Liver (tissue), 9 donors: ENCODE results near the gene SH2D3C. TPM values are rescaled to one million over a fixed set of nuclear protein-coding genes. Genes with fewer than 3 reads are reported as not detected.

Experiments
- DNase-seq: peaks from one replicate; pipeline ENCODE4 v3.0.0-alpha.2; 2017; ENCODE audit warnings: low spot score
- H3K27ac ChIP-seq, 2 donors: one replicate each; pipeline ENCODE4 v1.7.0; 2013; ENCODE audit warnings: inconsistent platforms in 2 of 2, low read length in 2 of 2, control low read depth in 1 of 2, low read depth in 1 of 2, mild to moderate bottlenecking in 1 of 2
- H3K27me3 ChIP-seq, 4 donors: one replicate each; pipeline versions ENCODE4 v1.6.1 to v1.7.0; 2013; ENCODE audit warnings: low read length in 3 of 4, inconsistent platforms in 1 of 4, mild to moderate bottlenecking in 1 of 4, moderate library complexity in 1 of 4; ENCODE audit not compliant: control insufficient read depth in 4 of 4, insufficient read depth in 4 of 4
- H3K36me3 ChIP-seq, 4 donors: one replicate each; pipeline versions ENCODE4 v1.6.1 to v1.7.0; 2013; ENCODE audit warnings: low read length in 3 of 4, mild to moderate bottlenecking in 3 of 4, low read depth in 1 of 4, moderate library complexity in 1 of 4; ENCODE audit not compliant: control insufficient read depth in 4 of 4, insufficient read depth in 3 of 4
- H3K4me1 ChIP-seq, 4 donors: one replicate each; pipeline versions ENCODE4 v1.6.1 to v1.7.0; 2013; ENCODE audit warnings: low read length in 3 of 4, mild to moderate bottlenecking in 3 of 4, moderate library complexity in 1 of 4; ENCODE audit not compliant: control insufficient read depth in 4 of 4, insufficient read depth in 4 of 4
- H3K4me3 ChIP-seq, 3 donors: one replicate each; pipeline versions ENCODE4 v1.6.1 to v1.7.0; 2013; ENCODE audit warnings: low read length in 3 of 3, control low read depth in 1 of 3, low read depth in 1 of 3, mild to moderate bottlenecking in 1 of 3
- H3K9ac ChIP-seq, 2 donors: one replicate each; pipeline ENCODE4 v1.7.0; 2013; ENCODE audit warnings: low read length in 2 of 2, mild to moderate bottlenecking in 2 of 2, moderate library complexity in 2 of 2, control low read depth in 1 of 2, low read depth in 1 of 2
- H3K9me3 ChIP-seq, 4 donors: one replicate each; pipeline versions ENCODE4 v1.6.1 to v1.7.0; 2013; ENCODE audit warnings: low read length in 3 of 4; ENCODE audit not compliant: control insufficient read depth in 4 of 4
- ATF3 ChIP-seq: IDR thresholded peaks from 2 replicates; pipeline ENCODE4 v1.6.1; 2016; ENCODE audit warnings: antibody characterized with exemption
- CTCF ChIP-seq: fragments of 150-350 bp; IDR thresholded peaks from 2 replicates; pipeline ENCODE4 v1.5.1; 2017; ENCODE audit warnings: improper control_type of control experiment, low read depth, low read length; ENCODE audit not compliant: missing input control
- EGR1 ChIP-seq, 2 donors: IDR thresholded peaks; 2 replicates each; pipeline ENCODE4 v1.6.1; 2016 to 2018; ENCODE audit warnings: antibody characterized with exemption in 2 of 2, low read depth in 2 of 2
- FOXA1 ChIP-seq: IDR thresholded peaks from 2 replicates; pipeline ENCODE4 v1.6.1; 2016; ENCODE audit warnings: antibody characterized with exemption
- FOXA2 ChIP-seq: IDR thresholded peaks from 2 replicates; pipeline ENCODE4 v1.6.1; 2016; ENCODE audit warnings: antibody characterized with exemption
- GABPA ChIP-seq, 2 donors: IDR thresholded peaks in 1 of 2; conservative IDR thresholded peaks in 1 of 2; 2 replicates each; pipeline ENCODE4 v1.6.1; 2016; ENCODE audit warnings: antibody characterized with exemption in 2 of 2, mild to moderate bottlenecking in 1 of 2, moderate library complexity in 1 of 2
- HNF4A ChIP-seq, 2 donors: conservative IDR thresholded peaks; 2 replicates each; pipeline ENCODE4 v1.6.1; 2016; ENCODE audit warnings: antibody characterized with exemption in 2 of 2, mild to moderate bottlenecking in 2 of 2
- HNF4G ChIP-seq: IDR thresholded peaks from 2 replicates; pipeline ENCODE4 v1.6.1; 2016; ENCODE audit warnings: antibody characterized with exemption
- JUND ChIP-seq, 2 donors: IDR thresholded peaks; 2 replicates each; pipeline ENCODE4 v1.6.1; 2016; ENCODE audit warnings: antibody characterized with exemption in 2 of 2
- MAX ChIP-seq: IDR thresholded peaks from 2 replicates; pipeline ENCODE4 v1.6.1; 2016; ENCODE audit warnings: antibody characterized with exemption
- RAD21 ChIP-seq, 2 donors: IDR thresholded peaks; 2 replicates each; pipeline ENCODE4 v1.6.1; 2016; ENCODE audit warnings: antibody characterized with exemption in 2 of 2, mild to moderate bottlenecking in 2 of 2
- REST ChIP-seq: IDR thresholded peaks from 2 replicates; pipeline ENCODE4 v1.6.1; 2016; ENCODE audit warnings: antibody characterized with exemption, mild to moderate bottlenecking
- RXRA ChIP-seq, 2 donors: IDR thresholded peaks; 2 replicates each; pipeline ENCODE4 v1.6.1; 2017 to 2018; ENCODE audit warnings: antibody characterized with exemption in 2 of 2, mild to moderate bottlenecking in 1 of 2
- SP1 ChIP-seq: IDR thresholded peaks from 2 replicates; pipeline ENCODE4 v1.6.1; 2018; ENCODE audit warnings: antibody characterized with exemption, mild to moderate bottlenecking
- TAF1 ChIP-seq: conservative IDR thresholded peaks from 2 replicates; pipeline ENCODE4 v1.6.1; 2016; ENCODE audit warnings: antibody characterized with exemption, mild to moderate bottlenecking
- YY1 ChIP-seq: IDR thresholded peaks from 2 replicates; pipeline ENCODE4 v1.6.1; 2016; ENCODE audit warnings: antibody characterized with exemption, mild to moderate bottlenecking
- ZBTB33 ChIP-seq: IDR thresholded peaks from 2 replicates; pipeline ENCODE4 v1.6.1; 2016; ENCODE audit warnings: antibody characterized with exemption
- WGBS: extraction: QIAGEN DNeasy Blood & Tissue Kit; methylation state at CpG from one replicate; pipeline ENCODE4 v1.1.7; 2013; 5-methylcytosine and 5-hydroxymethylcytosine counted together
- polyA plus RNA-seq, 2 donors: library from polyadenylated mRNA; stranded (reverse) in 1 of 2; unstranded in 1 of 2; fragments of 200-250 nt in 1 of 2; fragments of >200 nt in 1 of 2; fragmentation: Nextera tagmentation in 1 of 2; extraction: Ambion mirVana in 1 of 2; gene quantifications; one replicate each; pipeline versions ENCODE4 v1.2.1 to v1.2.3, GENCODE V29; 2013 to 2015
- total RNA-seq, 2 donors: library from RNA; depleted of rRNA; stranded (reverse); fragments of >200 nt; gene quantifications; one replicate each; pipeline ENCODE4 v1.2.3, GENCODE V29; 2014
- donor health status: healthy.
- donor health status: healthy.
- donor health status: healthy.
- donor health status: healthy.
- donor health status: healthy.

SH2D3C gene
- total and polyA plus RNA-seq, 4 donors = 2.2 to 5.1 (median 3.9) TPM

GRCh38 chr9:127732444-127732843 lies 46.0 kb downstream of the SH2D3C start:
- peaks cover 0 to 3% (median 1%) of the 10 kb centered on the region in 4 donors for H3K36me3 ChIP-seq
- H3K4me3 ChIP-seq = no peak overlapping the region
- H3K27me3 ChIP-seq = no peaks in the 10 kb centered on the region
- no peak for DNase-seq
- no peak overlapping the region for H3K27ac ChIP-seq
- peaks cover 0 to 9% (median 7%) of the 10 kb centered on the region in 4 donors for H3K4me1 ChIP-seq
- no peaks in the 10 kb centered on the region for H3K9me3 ChIP-seq
- H3K9ac ChIP-seq = no peak overlapping the region
- WGBS = 97% methylated on average over 21 of the region's 21 CpGs
- TF ChIP-seq JUND (IDR thresholded peaks at IDR 0.05) (no peak), CTCF (no peak), HNF4G (no peak), TAF1 (no peak), GABPA (IDR thresholded peaks at IDR 0.05 in 1 of 2, conservative IDR thresholded peaks at IDR 0.05 in 1 of 2) (no peak), FOXA1 (no peak), SP1 (no peak), ATF3 (no peak), HNF4A (conservative IDR thresholded peaks at IDR 0.05) (no peak)

- no peaks in the 10 kb centered on the region for H3K9me3 ChIP-seq
- peaks cover 0 to 9% (median 7%) of the 10 kb centered on the region in 4 donors for H3K4me1 ChIP-seq
- H3K27ac ChIP-seq = no peak overlapping the region
- peaks cover 0 to 3% (median 1%) of the 10 kb centered on the region in 4 donors for H3K36me3 ChIP-seq
- no peak overlapping the region for H3K4me3 ChIP-seq
- no peak for DNase-seq
- WGBS = 86% methylated on average over 16 of the region's 16 CpGs
- no peak overlapping the region for H3K9ac ChIP-seq
- no peaks in the 10 kb centered on the region for H3K27me3 ChIP-seq
- TF ChIP-seq HNF4A (conservative IDR thresholded peaks at IDR 0.05) = no peak
- no peak for TF ChIP-seq FOXA2
- no peak for TF ChIP-seq HNF4G
- no peak for TF ChIP-seq SP1
- TF ChIP-seq GABPA (IDR thresholded peaks at IDR 0.05 in 1 of 2, conservative IDR thresholded peaks at IDR 0.05 in 1 of 2) = no peak
- no peak for TF ChIP-seq REST
- no peak for TF ChIP-seq MAX
- TF ChIP-seq FOXA1 = no peak
- no peak for TF ChIP-seq YY1
- no peak for TF ChIP-seq RXRA (IDR thresholded peaks at IDR 0.05)
- TF ChIP-seq TAF1 = no peak
- TF ChIP-seq CTCF = no peak
- no peak for TF ChIP-seq ZBTB33
- no peak for TF ChIP-seq RAD21 (IDR thresholded peaks at IDR 0.05)
- TF ChIP-seq ATF3 = no peak
- no peak for TF ChIP-seq JUND (IDR thresholded peaks at IDR 0.05)
- no peak for TF ChIP-seq EGR1 (IDR thresholded peaks at IDR 0.05; ENCODE audit: low read depth in 2 of 2)
Measured at GRCh38 chr9:127731938-127732337, 46.5 kb downstream of the SH2D3C start.
